Liver (tissue), 9 donors: Measurements from ENCODE around the gene WDR74. TPM values are rescaled to one million over a fixed set of nuclear protein-coding genes. Genes with fewer than 3 reads are reported as not detected.

Source experiments
- DNase-seq: peaks from one replicate; pipeline ENCODE4 v3.0.0-alpha.2; 2017; ENCODE audit warnings: low spot score
- H3K27ac ChIP-seq, 2 donors: one replicate each; pipeline ENCODE4 v1.7.0; 2013; ENCODE audit warnings: inconsistent platforms in 2 of 2, low read length in 2 of 2, control low read depth in 1 of 2, low read depth in 1 of 2, mild to moderate bottlenecking in 1 of 2
- H3K27me3 ChIP-seq, 4 donors: one replicate each; pipeline versions ENCODE4 v1.6.1 to v1.7.0; 2013; ENCODE audit warnings: low read length in 3 of 4, inconsistent platforms in 1 of 4, mild to moderate bottlenecking in 1 of 4, moderate library complexity in 1 of 4; ENCODE audit not compliant: control insufficient read depth in 4 of 4, insufficient read depth in 4 of 4
- H3K36me3 ChIP-seq, 4 donors: one replicate each; pipeline versions ENCODE4 v1.6.1 to v1.7.0; 2013; ENCODE audit warnings: low read length in 3 of 4, mild to moderate bottlenecking in 3 of 4, low read depth in 1 of 4, moderate library complexity in 1 of 4; ENCODE audit not compliant: control insufficient read depth in 4 of 4, insufficient read depth in 3 of 4
- H3K4me1 ChIP-seq, 4 donors: one replicate each; pipeline versions ENCODE4 v1.6.1 to v1.7.0; 2013; ENCODE audit warnings: low read length in 3 of 4, mild to moderate bottlenecking in 3 of 4, moderate library complexity in 1 of 4; ENCODE audit not compliant: control insufficient read depth in 4 of 4, insufficient read depth in 4 of 4
- H3K4me3 ChIP-seq, 3 donors: one replicate each; pipeline versions ENCODE4 v1.6.1 to v1.7.0; 2013; ENCODE audit warnings: low read length in 3 of 3, control low read depth in 1 of 3, low read depth in 1 of 3, mild to moderate bottlenecking in 1 of 3
- H3K9ac ChIP-seq, 2 donors: one replicate each; pipeline ENCODE4 v1.7.0; 2013; ENCODE audit warnings: low read length in 2 of 2, mild to moderate bottlenecking in 2 of 2, moderate library complexity in 2 of 2, control low read depth in 1 of 2, low read depth in 1 of 2
- H3K9me3 ChIP-seq, 4 donors: one replicate each; pipeline versions ENCODE4 v1.6.1 to v1.7.0; 2013; ENCODE audit warnings: low read length in 3 of 4; ENCODE audit not compliant: control insufficient read depth in 4 of 4
- EGR1 ChIP-seq, 2 donors: IDR thresholded peaks; 2 replicates each; pipeline ENCODE4 v1.6.1; 2016 to 2018; ENCODE audit warnings: antibody characterized with exemption in 2 of 2, low read depth in 2 of 2
- FOXA1 ChIP-seq: IDR thresholded peaks from 2 replicates; pipeline ENCODE4 v1.6.1; 2016; ENCODE audit warnings: antibody characterized with exemption
- FOXA2 ChIP-seq: IDR thresholded peaks from 2 replicates; pipeline ENCODE4 v1.6.1; 2016; ENCODE audit warnings: antibody characterized with exemption
- GABPA ChIP-seq, 2 donors: IDR thresholded peaks in 1 of 2; conservative IDR thresholded peaks in 1 of 2; 2 replicates each; pipeline ENCODE4 v1.6.1; 2016; ENCODE audit warnings: antibody characterized with exemption in 2 of 2, mild to moderate bottlenecking in 1 of 2, moderate library complexity in 1 of 2
- HNF4A ChIP-seq, 2 donors: conservative IDR thresholded peaks; 2 replicates each; pipeline ENCODE4 v1.6.1; 2016; ENCODE audit warnings: antibody characterized with exemption in 2 of 2, mild to moderate bottlenecking in 2 of 2
- HNF4G ChIP-seq: IDR thresholded peaks from 2 replicates; pipeline ENCODE4 v1.6.1; 2016; ENCODE audit warnings: antibody characterized with exemption
- JUND ChIP-seq, 2 donors: IDR thresholded peaks; 2 replicates each; pipeline ENCODE4 v1.6.1; 2016; ENCODE audit warnings: antibody characterized with exemption in 2 of 2
- RAD21 ChIP-seq, 2 donors: IDR thresholded peaks; 2 replicates each; pipeline ENCODE4 v1.6.1; 2016; ENCODE audit warnings: antibody characterized with exemption in 2 of 2, mild to moderate bottlenecking in 2 of 2
- RXRA ChIP-seq, 2 donors: IDR thresholded peaks; 2 replicates each; pipeline ENCODE4 v1.6.1; 2017 to 2018; ENCODE audit warnings: antibody characterized with exemption in 2 of 2, mild to moderate bottlenecking in 1 of 2
- SP1 ChIP-seq: IDR thresholded peaks from 2 replicates; pipeline ENCODE4 v1.6.1; 2018; ENCODE audit warnings: antibody characterized with exemption, mild to moderate bottlenecking
- TAF1 ChIP-seq: conservative IDR thresholded peaks from 2 replicates; pipeline ENCODE4 v1.6.1; 2016; ENCODE audit warnings: antibody characterized with exemption, mild to moderate bottlenecking
- YY1 ChIP-seq: IDR thresholded peaks from 2 replicates; pipeline ENCODE4 v1.6.1; 2016; ENCODE audit warnings: antibody characterized with exemption, mild to moderate bottlenecking
- WGBS: extraction: QIAGEN DNeasy Blood & Tissue Kit; methylation state at CpG from one replicate; pipeline ENCODE4 v1.1.7; 2013; 5-methylcytosine and 5-hydroxymethylcytosine counted together
- polyA plus RNA-seq, 2 donors: library from polyadenylated mRNA; stranded (reverse) in 1 of 2; unstranded in 1 of 2; fragments of 200-250 nt in 1 of 2; fragments of >200 nt in 1 of 2; fragmentation: Nextera tagmentation in 1 of 2; extraction: Ambion mirVana in 1 of 2; gene quantifications; one replicate each; pipeline versions ENCODE4 v1.2.1 to v1.2.3, GENCODE V29; 2013 to 2015
- total RNA-seq, 2 donors: library from RNA; depleted of rRNA; stranded (reverse); fragments of >200 nt; gene quantifications; one replicate each; pipeline ENCODE4 v1.2.3, GENCODE V29; 2014
- TF ChIP-seq, protein P1 (sequence below): IDR thresholded peaks from 2 replicates; pipeline ENCODE4 v1.6.1; 2016; ENCODE audit warnings: antibody characterized with exemption
- TF ChIP-seq, protein P2 (sequence below): IDR thresholded peaks from 2 replicates; pipeline ENCODE4 v1.6.1; 2016; ENCODE audit warnings: antibody characterized with exemption, mild to moderate bottlenecking
- TF ChIP-seq, protein P3 (sequence below): fragments of 150-350 bp; IDR thresholded peaks from 2 replicates; pipeline ENCODE4 v1.5.1; 2017; ENCODE audit warnings: improper control_type of control experiment, low read depth, low read length; ENCODE audit not compliant: missing input control
- TF ChIP-seq, protein P4 (sequence below): IDR thresholded peaks from 2 replicates; pipeline ENCODE4 v1.6.1; 2016; ENCODE audit warnings: antibody characterized with exemption
- TF ChIP-seq, protein P5 (sequence below): IDR thresholded peaks from 2 replicates; pipeline ENCODE4 v1.6.1; 2016; ENCODE audit warnings: antibody characterized with exemption
- donor health status: healthy.
- donor health status: healthy.
- donor health status: healthy.
- donor health status: healthy.
- donor health status: healthy.

The WDR74 gene
- total and polyA plus RNA-seq, 4 donors = 17.1 to 22.5 (median 20.5) TPM

DNA sequence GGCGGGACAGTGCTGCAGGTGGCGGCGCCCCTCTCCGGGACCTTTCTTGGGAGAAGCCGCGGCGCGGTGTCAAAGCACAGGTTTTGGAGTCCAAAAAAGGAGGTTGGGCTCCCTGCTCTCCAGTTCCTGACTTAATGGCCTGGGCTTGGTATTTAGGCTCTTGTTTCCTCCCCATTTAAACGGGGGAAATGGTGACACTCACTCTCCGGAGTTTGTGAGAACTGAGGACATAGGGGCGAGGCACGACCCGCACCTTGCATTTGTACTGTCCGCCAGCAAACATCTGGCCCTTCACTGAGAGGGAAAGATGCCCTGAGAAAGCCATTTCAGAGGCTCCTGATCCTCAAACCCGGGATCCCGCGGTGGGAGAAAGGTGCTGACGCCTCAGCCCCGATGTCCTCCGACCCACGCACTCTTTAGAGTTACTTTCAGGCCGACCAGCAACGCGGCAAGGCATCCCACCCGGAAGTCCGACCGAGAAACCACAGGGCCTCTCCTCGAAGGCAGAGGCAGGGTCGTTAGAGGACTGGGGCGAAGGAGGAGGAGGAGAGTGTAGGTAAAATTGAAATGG lies 2.9 kb upstream of the WDR74 start:
- Histone ChIP-seq H3K27me3 (no peaks in the 10 kb centered on the region), H3K27ac (peak overlapping the region; percentile 99), H3K4me3 (peak overlapping the region; percentile 59 to 72 (median 71)), H3K9ac (peak overlapping the region; percentile 94 to 96), H3K9me3 (no peaks in the 10 kb centered on the region), H3K4me1 (peaks cover 0 to 27% (median 20%) of the 10 kb centered on the region in 4 donors), H3K36me3 (no peaks in the 10 kb centered on the region)
- WGBS = 15% methylated on average over 30 of the region's 30 CpGs
- TF ChIP-seq SP1 = no peak
- TF ChIP-seq FOXA2 = no peak
- no peak for TF ChIP-seq GABPA (IDR thresholded peaks at IDR 0.05 in 1 of 2, conservative IDR thresholded peaks at IDR 0.05 in 1 of 2)
- TF ChIP-seq, protein P1, sequence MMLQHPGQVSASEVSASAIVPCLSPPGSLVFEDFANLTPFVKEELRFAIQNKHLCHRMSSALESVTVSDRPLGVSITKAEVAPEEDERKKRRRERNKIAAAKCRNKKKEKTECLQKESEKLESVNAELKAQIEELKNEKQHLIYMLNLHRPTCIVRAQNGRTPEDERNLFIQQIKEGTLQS = no peak
- no peak for TF ChIP-seq EGR1 (IDR thresholded peaks at IDR 0.05; ENCODE audit: low read depth in 2 of 2)
- TF ChIP-seq, protein P2, sequence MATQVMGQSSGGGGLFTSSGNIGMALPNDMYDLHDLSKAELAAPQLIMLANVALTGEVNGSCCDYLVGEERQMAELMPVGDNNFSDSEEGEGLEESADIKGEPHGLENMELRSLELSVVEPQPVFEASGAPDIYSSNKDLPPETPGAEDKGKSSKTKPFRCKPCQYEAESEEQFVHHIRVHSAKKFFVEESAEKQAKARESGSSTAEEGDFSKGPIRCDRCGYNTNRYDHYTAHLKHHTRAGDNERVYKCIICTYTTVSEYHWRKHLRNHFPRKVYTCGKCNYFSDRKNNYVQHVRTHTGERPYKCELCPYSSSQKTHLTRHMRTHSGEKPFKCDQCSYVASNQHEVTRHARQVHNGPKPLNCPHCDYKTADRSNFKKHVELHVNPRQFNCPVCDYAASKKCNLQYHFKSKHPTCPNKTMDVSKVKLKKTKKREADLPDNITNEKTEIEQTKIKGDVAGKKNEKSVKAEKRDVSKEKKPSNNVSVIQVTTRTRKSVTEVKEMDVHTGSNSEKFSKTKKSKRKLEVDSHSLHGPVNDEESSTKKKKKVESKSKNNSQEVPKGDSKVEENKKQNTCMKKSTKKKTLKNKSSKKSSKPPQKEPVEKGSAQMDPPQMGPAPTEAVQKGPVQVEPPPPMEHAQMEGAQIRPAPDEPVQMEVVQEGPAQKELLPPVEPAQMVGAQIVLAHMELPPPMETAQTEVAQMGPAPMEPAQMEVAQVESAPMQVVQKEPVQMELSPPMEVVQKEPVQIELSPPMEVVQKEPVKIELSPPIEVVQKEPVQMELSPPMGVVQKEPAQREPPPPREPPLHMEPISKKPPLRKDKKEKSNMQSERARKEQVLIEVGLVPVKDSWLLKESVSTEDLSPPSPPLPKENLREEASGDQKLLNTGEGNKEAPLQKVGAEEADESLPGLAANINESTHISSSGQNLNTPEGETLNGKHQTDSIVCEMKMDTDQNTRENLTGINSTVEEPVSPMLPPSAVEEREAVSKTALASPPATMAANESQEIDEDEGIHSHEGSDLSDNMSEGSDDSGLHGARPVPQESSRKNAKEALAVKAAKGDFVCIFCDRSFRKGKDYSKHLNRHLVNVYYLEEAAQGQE = no peak
- TF ChIP-seq TAF1 = no peak
- TF ChIP-seq HNF4G = no peak
- TF ChIP-seq YY1 = no peak
- no peak for TF ChIP-seq JUND (IDR thresholded peaks at IDR 0.05)
- TF ChIP-seq, protein P3, sequence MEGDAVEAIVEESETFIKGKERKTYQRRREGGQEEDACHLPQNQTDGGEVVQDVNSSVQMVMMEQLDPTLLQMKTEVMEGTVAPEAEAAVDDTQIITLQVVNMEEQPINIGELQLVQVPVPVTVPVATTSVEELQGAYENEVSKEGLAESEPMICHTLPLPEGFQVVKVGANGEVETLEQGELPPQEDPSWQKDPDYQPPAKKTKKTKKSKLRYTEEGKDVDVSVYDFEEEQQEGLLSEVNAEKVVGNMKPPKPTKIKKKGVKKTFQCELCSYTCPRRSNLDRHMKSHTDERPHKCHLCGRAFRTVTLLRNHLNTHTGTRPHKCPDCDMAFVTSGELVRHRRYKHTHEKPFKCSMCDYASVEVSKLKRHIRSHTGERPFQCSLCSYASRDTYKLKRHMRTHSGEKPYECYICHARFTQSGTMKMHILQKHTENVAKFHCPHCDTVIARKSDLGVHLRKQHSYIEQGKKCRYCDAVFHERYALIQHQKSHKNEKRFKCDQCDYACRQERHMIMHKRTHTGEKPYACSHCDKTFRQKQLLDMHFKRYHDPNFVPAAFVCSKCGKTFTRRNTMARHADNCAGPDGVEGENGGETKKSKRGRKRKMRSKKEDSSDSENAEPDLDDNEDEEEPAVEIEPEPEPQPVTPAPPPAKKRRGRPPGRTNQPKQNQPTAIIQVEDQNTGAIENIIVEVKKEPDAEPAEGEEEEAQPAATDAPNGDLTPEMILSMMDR = no peak
- TF ChIP-seq HNF4A (conservative IDR thresholded peaks at IDR 0.05) = no peak
- TF ChIP-seq, protein P4, sequence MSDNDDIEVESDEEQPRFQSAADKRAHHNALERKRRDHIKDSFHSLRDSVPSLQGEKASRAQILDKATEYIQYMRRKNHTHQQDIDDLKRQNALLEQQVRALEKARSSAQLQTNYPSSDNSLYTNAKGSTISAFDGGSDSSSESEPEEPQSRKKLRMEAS = no peak
- TF ChIP-seq RAD21 (IDR thresholded peaks at IDR 0.05) = no peak
- TF ChIP-seq RXRA (IDR thresholded peaks at IDR 0.05) = no peak
- no peak for DNase-seq

DNA sequence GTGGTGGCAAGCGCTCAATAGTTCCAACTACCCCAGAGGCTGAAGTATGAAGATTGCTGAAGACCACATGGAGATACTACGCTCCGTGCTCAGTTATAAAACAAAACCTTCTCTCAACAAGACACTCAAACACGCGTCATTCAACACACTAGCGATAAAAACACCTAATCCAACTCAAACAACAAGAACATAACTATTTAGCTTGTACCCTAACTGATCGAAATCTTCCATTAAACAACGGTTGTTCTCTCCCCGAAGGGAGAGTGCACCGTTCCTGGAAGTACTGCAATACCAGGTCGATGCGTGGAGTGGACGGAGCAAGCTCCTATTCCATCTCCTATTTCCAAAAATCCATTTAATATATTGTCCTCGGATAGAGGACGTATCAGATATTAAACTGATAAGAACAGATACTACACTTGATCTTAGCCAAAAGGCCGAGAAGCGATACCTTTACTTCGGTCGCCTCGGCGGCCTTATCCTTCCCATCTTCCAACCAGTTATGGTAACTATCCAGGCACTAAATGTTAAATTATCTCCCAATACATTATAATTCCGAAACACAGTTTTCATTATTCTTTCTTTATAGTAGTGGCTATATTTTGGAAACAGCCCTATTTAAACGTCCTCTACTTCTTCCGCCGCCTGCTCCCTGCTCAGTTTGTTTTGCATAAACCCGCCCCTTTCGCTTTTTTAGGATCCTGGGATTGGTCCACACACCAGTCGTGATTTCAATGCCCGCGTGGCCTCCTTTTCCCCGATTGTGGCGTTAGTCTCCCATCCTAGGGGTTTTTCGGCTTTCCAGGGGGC lies 2.2 kb upstream of the WDR74 start:
- WGBS = under 1% methylated on average over 33 of the region's 33 CpGs
- Histone ChIP-seq H3K27ac (peak overlapping the region; percentile 99), H3K4me3 (peak overlapping the region; percentile 59 to 72 (median 71)), H3K9me3 (no peaks in the 10 kb centered on the region), H3K4me1 (peaks cover 0 to 27% (median 20%) of the 10 kb centered on the region in 4 donors), H3K36me3 (no peaks in the 10 kb centered on the region), H3K9ac (peak overlapping the region; percentile 94 to 96), H3K27me3 (no peaks in the 10 kb centered on the region)
- peak; percentile 87 for DNase-seq
- peak; percentile 97 for TF ChIP-seq SP1
- TF ChIP-seq, protein P4 = peak; percentile 77
- TF ChIP-seq YY1 = peak; percentile 96
- peak; percentile 59 to 72 for TF ChIP-seq EGR1 (IDR thresholded peaks at IDR 0.05; ENCODE audit: low read depth in 2 of 2)
- TF ChIP-seq, protein P5, sequence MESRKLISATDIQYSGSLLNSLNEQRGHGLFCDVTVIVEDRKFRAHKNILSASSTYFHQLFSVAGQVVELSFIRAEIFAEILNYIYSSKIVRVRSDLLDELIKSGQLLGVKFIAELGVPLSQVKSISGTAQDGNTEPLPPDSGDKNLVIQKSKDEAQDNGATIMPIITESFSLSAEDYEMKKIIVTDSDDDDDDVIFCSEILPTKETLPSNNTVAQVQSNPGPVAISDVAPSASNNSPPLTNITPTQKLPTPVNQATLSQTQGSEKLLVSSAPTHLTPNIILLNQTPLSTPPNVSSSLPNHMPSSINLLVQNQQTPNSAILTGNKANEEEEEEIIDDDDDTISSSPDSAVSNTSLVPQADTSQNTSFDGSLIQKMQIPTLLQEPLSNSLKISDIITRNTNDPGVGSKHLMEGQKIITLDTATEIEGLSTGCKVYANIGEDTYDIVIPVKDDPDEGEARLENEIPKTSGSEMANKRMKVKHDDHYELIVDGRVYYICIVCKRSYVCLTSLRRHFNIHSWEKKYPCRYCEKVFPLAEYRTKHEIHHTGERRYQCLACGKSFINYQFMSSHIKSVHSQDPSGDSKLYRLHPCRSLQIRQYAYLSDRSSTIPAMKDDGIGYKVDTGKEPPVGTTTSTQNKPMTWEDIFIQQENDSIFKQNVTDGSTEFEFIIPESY = peak; percentile 96
- TF ChIP-seq, protein P2 = peak; percentile 94
- TF ChIP-seq TAF1 = peak; percentile 88
- peak; percentile 35 to 73 for TF ChIP-seq GABPA (IDR thresholded peaks at IDR 0.05 in 1 of 2, conservative IDR thresholded peaks at IDR 0.05 in 1 of 2)
- TF ChIP-seq, protein P1 = peak; percentile 87
- TF ChIP-seq FOXA1 = peak; percentile 62
- TF ChIP-seq RAD21 (IDR thresholded peaks at IDR 0.05) = peak; percentile 33 to 39
